Activated CD8-positive, alpha-beta memory T cell treated with anti-CD3 and anti-CD28 coated beads, Interleukin-2, amount 50 U/mL, for 1 hour (primary cell): ENCODE data around the gene E2F2.

Experiments used
- DNase-seq: peaks from one replicate; pipeline ENCODE4 v3.0.0-alpha.2; 2020; ENCODE audit errors: extremely low read depth

Gene E2F2

GRCh38 chr1:23530747-23531561, at the start of gene E2F2:
E2F2 (minus strand) TSS chr1:23531233; CDS start chr1:23530793, 440 bp downstream.
- DNase-seq = peak; percentile 56

GRCh38 chr1:23578997-23579363, 47.9 kb upstream of the E2F2 start:
- DNase-seq = no peak

- DNase-seq = no peak
These were observed 47.4 kb upstream of the E2F2 start for GRCh38 chr1:23578311-23578996.

- no peak for DNase-seq
These were observed 46.3 kb upstream of the E2F2 start for GRCh38 chr1:23577056-23578004.

GRCh38 chr1:23576338-23577055, 45.5 kb upstream of the E2F2 start:
- DNase-seq = no peak

- DNase-seq = no peak
These were observed 44.3 kb upstream of the E2F2 start for GRCh38 chr1:23575226-23575810.

- no peak for DNase-seq
These were observed 43.3 kb upstream of the E2F2 start for GRCh38 chr1:23574265-23574754.

- DNase-seq = no peak
These were observed 42.6 kb upstream of the E2F2 start for GRCh38 chr1:23573574-23574182.

- no peak for DNase-seq
These were observed 40.4 kb upstream of the E2F2 start for GRCh38 chr1:23571465-23571864.

GRCh38 chr1:23570001-23570691, 39.1 kb upstream of the E2F2 start:
- DNase-seq = no peak

GRCh38 chr1:23568608-23569383, 37.8 kb upstream of the E2F2 start:
- DNase-seq = no peak

- DNase-seq = no peak
These were observed 37.1 kb upstream of the E2F2 start for GRCh38 chr1:23567996-23568607.

GRCh38 chr1:23567629-23567995, 36.6 kb upstream of the E2F2 start:
- no peak for DNase-seq

- no peak for DNase-seq
These were observed 35.3 kb upstream of the E2F2 start for GRCh38 chr1:23566304-23566703.

GRCh38 chr1:23565776-23566175, 34.7 kb upstream of the E2F2 start:
- no peak for DNase-seq

- DNase-seq = no peak
These were observed 33.6 kb upstream of the E2F2 start for GRCh38 chr1:23564529-23565122.

GRCh38 chr1:23563755-23564374, 32.8 kb upstream of the E2F2 start:
- DNase-seq = no peak

- DNase-seq = no peak
These were observed 32.0 kb upstream of the E2F2 start for GRCh38 chr1:23563003-23563402.
